T-helper 22 cell (primary cell): ENCODE measurements around the gene IL10.
"Not testable (repeated sequence)": the region's sequence is repeated elsewhere in the genome, so short reads cannot be mapped to it uniquely, and the experiment has no call there.

Experiments used
- DNase-seq: peaks from one replicate; pipeline ENCODE4 v3.0.0-alpha.2; 2020; ENCODE audit warnings: low read depth

IL10 gene

GRCh38 chr1:206793620-206794019, 21.3 kb upstream of the IL10 start:
- no peak for DNase-seq

- DNase-seq: no peak
Observed at GRCh38 chr1:206792939-206793607, 20.8 kb upstream of the IL10 start.

GRCh38 chr1:206790502-206791250, 18.4 kb upstream of the IL10 start:
- DNase-seq: no peak

- DNase-seq: no peak
Observed at GRCh38 chr1:206788487-206789050, 16.3 kb upstream of the IL10 start.

GRCh38 chr1:206787891-206788290, 15.6 kb upstream of the IL10 start:
- DNase-seq: no peak

GRCh38 chr1:206786212-206786886, 14.1 kb upstream of the IL10 start:
- no peak for DNase-seq

- no peak for DNase-seq
Observed at GRCh38 chr1:206785182-206785765, 13.0 kb upstream of the IL10 start.

- DNase-seq: no peak
Observed at GRCh38 chr1:206784471-206784903, 12.2 kb upstream of the IL10 start.

- DNase-seq: no peak
Observed at GRCh38 chr1:206783506-206783905, 11.2 kb upstream of the IL10 start.

- DNase-seq: no peak
Observed at GRCh38 chr1:206782448-206782847, 10.2 kb upstream of the IL10 start.

- no peak for DNase-seq
Observed at GRCh38 chr1:206779638-206780037, 7.3 kb upstream of the IL10 start.

- DNase-seq: not testable (repeated sequence)
Observed at GRCh38 chr1:206778911-206779310, 6.6 kb upstream of the IL10 start.

- DNase-seq: no peak
Observed at GRCh38 chr1:206778031-206778430, 5.7 kb upstream of the IL10 start.

GRCh38 chr1:206776229-206776628, 3.9 kb upstream of the IL10 start:
- no peak for DNase-seq

- DNase-seq: no peak
Observed at GRCh38 chr1:206774093-206774492, 1.8 kb upstream of the IL10 start.

GRCh38 chr1:206771338-206771692, 979 bp downstream of the IL10 start:
- no peak for DNase-seq

GRCh38 chr1:206770531-206771337, 1.6 kb downstream of the IL10 start, which contains the start of gene IL19:
Gene IL19 (plus strand): TSS chr1:206770773. CDS start chr1:206836663, 65,890 bp downstream.
- DNase-seq: peak; percentile 37

GRCh38 chr1:206769304-206769731, 3.0 kb downstream of the IL10 start:
- DNase-seq: no peak

- no peak for DNase-seq
Observed at GRCh38 chr1:206768472-206769303, 3.6 kb downstream of the IL10 start.

GRCh38 chr1:206766251-206766856, 5.9 kb downstream of the IL10 start:
- DNase-seq: peak; percentile 62
